Adrenal gland (tissue), 5 donors: ENCODE results near the gene CCDC91.

Experiments used
- CTCF ChIP-seq, 6 experiments: fragments of 450-650 bp in 4 of 6; fragments of 200-600 bp in 2 of 6; sonication (generic) in 1 of 6; IDR thresholded peaks; 1 replicate in 5 of 6; 2 replicates in 1 of 6; pipeline versions ENCODE4 v1.5.1 to v1.8.0; 2016 to 2021; ENCODE audit warnings: antibody characterized with exemption in 6 of 6, mild to moderate bottlenecking in 2 of 6, moderate library complexity in 1 of 6
- POLR2A ChIP-seq, 2 donors: fragments of 450-650 bp; IDR thresholded peaks; one replicate each; pipeline ENCODE4 v1.6.1; 2017; ENCODE audit warnings: antibody characterized with exemption in 2 of 2, mild to moderate bottlenecking in 2 of 2, moderate library complexity in 1 of 2
- donor health status: DM: no; HTN: no; CAD: no.

DNA sequence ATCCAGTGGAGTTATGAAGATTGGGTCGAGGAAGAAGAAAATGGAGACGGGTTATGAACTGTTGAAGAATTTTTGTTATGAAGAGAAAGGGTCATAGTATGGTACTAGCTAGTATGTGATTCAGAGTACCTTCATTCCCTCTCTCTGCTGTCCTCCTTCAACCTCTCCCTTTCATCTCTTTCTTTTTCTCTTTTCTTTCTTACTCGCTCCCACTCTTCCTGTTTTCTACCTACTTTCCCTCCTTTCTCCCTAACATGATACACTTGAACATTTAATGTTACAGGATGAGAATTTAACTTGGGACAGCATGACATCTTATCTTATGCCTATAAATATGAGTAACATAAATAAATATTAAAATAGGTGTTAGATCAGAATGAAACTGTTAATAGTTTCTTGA, 112.9 kb downstream of the CCDC91 start:
- no peak for TF ChIP-seq CTCF (IDR thresholded peaks at IDR 0.05)
- no peak for TF ChIP-seq POLR2A (IDR thresholded peaks at IDR 0.05)
